Adipocyte (in vitro differentiated cells): ENCODE results near the gene UGT3A2.
"Not testable (repeated sequence)": the region's sequence is repeated elsewhere in the genome, so short reads cannot be mapped to it uniquely, and the experiment has no call there.

ENCODE experiments used
- DNase-seq: peaks from one replicate; pipeline ENCODE4 v3.0.0-alpha.2; 2015; ENCODE audit warnings: low read depth
- H3K27me3 ChIP-seq: replicated peaks from 2 replicates; pipeline ENCODE4 v1.7.0; 2013; ENCODE audit warnings: mild to moderate bottlenecking, low read length, moderate library complexity; ENCODE audit not compliant: control insufficient read depth, insufficient read depth
- H3K36me3 ChIP-seq: 2 replicates; pipeline ENCODE4 v1.7.0; 2013; ENCODE audit warnings: low read length, mild to moderate bottlenecking, moderate library complexity; ENCODE audit not compliant: control insufficient read depth, insufficient read depth, severe bottlenecking
- H3K4me1 ChIP-seq: 2 replicates; pipeline ENCODE4 v1.7.0; 2013; ENCODE audit warnings: mild to moderate bottlenecking, low read length, moderate library complexity; ENCODE audit not compliant: control insufficient read depth, insufficient read depth
- H3K4me3 ChIP-seq: 2 replicates; pipeline ENCODE4 v1.7.0; 2013; ENCODE audit warnings: mild to moderate bottlenecking, low read length, moderate library complexity
- H3K9ac ChIP-seq: 2 replicates; pipeline ENCODE4 v1.7.0; 2013; ENCODE audit warnings: mild to moderate bottlenecking, low read length, moderate library complexity
- H3K9me3 ChIP-seq: 2 replicates; pipeline ENCODE4 v1.7.0; 2013; ENCODE audit warnings: mild to moderate bottlenecking, low read length, moderate library complexity; ENCODE audit not compliant: control insufficient read depth

The UGT3A2 gene

DNA sequence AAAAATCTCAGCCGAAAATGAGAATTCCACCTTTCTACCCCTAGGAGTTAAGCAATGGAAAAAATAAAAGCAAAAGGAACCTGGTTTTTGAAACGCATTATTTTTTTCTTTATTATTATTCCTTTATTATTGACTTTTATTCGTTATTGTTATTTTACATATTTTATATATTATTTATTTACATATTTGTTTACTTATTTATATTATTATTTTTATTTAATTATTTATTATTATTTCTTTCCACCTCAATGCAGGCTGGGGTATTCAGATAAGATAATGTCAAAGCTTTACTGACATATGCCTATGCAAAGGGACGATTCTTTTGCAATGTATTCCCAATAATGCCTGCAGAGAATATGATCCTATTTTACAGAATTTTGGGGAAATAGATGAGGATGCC, 16.7 kb downstream of the UGT3A2 start:
- DNase-seq = no peak
- Histone ChIP-seq H3K4me1 (no peaks in the 10 kb centered on the region), H3K27me3 (peaks cover 4% of the 10 kb centered on the region), H3K9me3 (no peaks in the 10 kb centered on the region), H3K9ac (no peak overlapping the region), H3K36me3 (no peaks in the 10 kb centered on the region), H3K4me3 (no peak overlapping the region)

DNA sequence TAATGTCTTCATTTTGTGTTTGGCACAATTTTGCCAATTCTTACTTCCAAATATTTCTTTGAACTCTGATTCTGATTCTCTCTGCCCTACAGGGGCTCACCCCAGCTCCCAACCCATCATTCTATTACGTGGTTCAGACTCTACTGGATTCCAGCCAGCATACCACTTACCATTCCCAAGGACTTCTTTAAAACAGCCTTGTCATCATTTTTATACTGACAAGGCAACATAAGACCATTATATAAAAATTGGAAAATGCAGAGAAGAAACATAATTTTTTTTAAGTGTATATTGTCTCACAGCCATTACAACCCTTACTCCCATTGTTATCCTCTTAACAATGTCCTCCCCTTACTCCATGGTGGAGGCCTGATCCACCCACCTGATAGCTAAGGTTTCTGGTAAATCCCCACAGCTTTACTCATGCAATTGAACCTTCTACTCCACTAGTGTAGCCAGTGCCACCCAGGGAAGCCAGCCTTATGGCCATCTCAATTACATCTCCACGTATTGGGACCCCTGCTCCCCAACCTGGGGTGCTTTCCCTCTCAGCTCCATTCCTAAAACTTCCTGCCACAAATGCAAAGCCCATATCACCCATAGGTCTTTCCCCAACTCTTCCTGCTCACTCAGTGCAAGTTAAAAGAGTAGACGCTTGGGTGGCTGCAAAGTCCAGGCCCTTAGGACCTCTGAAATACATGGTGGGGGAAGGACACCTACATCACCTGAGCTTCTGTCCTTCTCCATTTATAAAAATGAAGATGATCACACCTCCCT, 19.1 kb downstream of the UGT3A2 start:
- Histone ChIP-seq H3K9me3 (no peaks in the 10 kb centered on the region), H3K9ac (no peak overlapping the region), H3K27me3 (peaks cover 4% of the 10 kb centered on the region), H3K4me3 (no peak overlapping the region), H3K36me3 (no peaks in the 10 kb centered on the region), H3K4me1 (no peaks in the 10 kb centered on the region)
- DNase-seq = no peak

DNA sequence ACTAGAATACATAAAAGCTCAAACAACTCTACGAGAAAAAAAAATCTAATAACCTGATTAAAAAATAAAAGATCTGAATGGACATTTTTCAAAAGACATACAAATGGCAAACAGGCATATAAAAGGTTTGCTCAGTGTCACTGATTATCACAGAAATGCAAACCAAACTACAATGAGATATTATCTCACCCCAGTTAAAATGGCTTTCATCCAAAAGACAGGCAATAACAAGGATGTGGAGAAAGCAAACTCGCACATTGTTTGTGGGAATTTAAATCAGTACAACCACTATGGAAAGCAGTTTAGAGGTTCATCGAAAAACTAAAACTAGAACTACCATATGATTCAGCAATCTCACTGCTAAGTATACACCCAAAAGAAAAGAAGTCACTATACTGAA, 20.8 kb downstream of the UGT3A2 start:
- no peaks in the 10 kb centered on the region for H3K36me3 ChIP-seq
- H3K9ac ChIP-seq = no peak overlapping the region
- no peak overlapping the region for H3K4me3 ChIP-seq
- H3K9me3 ChIP-seq = no peaks in the 10 kb centered on the region
- no peaks in the 10 kb centered on the region for H3K4me1 ChIP-seq
- no peak for DNase-seq
- peaks cover 4% of the 10 kb centered on the region for H3K27me3 ChIP-seq

DNA sequence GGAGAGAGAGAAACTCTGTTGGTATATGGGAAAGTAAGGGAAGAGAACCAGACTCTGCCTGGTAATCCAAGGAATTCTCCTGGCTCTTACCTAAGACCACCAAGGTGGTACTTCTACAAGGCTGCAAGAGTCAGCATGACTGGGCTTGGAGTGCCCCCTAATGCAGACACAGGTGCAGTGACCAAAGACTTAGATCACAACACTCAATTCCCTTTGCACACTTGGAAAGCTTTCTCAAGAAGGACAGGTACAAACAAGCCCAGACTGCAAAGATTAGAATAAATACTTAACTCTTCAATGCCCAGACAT, 25.2 kb downstream of the UGT3A2 start:
- H3K27me3 ChIP-seq = peaks cover 23% of the 10 kb centered on the region
- DNase-seq = no peak
- H3K9ac ChIP-seq = no peak overlapping the region
- H3K36me3 ChIP-seq = no peaks in the 10 kb centered on the region
- no peak overlapping the region for H3K4me3 ChIP-seq
- no peaks in the 10 kb centered on the region for H3K9me3 ChIP-seq
- no peaks in the 10 kb centered on the region for H3K4me1 ChIP-seq

GRCh38 chr5:36040651-36041536, 25.8 kb downstream of the UGT3A2 start:
- Histone ChIP-seq H3K9me3 (peaks cover under 1% of the 10 kb centered on the region), H3K27me3 (peaks cover 23% of the 10 kb centered on the region), H3K9ac (no peak overlapping the region), H3K4me3 (no peak overlapping the region), H3K36me3 (no peaks in the 10 kb centered on the region), H3K4me1 (no peaks in the 10 kb centered on the region)
- no peak for DNase-seq

DNA sequence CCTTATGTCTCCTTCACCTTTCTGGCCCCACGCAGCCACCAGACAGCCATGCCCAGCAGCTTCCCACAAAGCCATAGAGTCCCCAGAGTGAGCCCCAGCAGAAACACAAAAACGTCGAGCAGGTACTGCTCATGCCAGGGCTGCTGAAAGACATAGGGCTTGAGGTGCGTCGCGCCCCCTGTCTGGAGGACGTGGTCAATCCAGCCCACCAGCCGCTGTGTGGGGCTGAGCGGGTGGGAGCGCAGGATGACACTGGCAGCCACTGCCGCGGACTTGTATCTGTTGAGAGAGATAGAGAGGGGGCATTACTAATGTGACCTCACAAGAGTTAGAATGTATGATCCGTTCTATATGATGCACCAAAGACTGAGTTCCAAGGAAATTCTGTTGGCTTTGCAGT, 31.0 kb downstream of the UGT3A2 start:
- no peaks in the 10 kb centered on the region for H3K4me1 ChIP-seq
- peaks cover 3% of the 10 kb centered on the region for H3K9me3 ChIP-seq
- H3K9ac ChIP-seq = no peak overlapping the region
- no peak overlapping the region for H3K4me3 ChIP-seq
- DNase-seq = no peak
- no peaks in the 10 kb centered on the region for H3K36me3 ChIP-seq
- peaks cover 24% of the 10 kb centered on the region for H3K27me3 ChIP-seq

GRCh38 chr5:36034536-36035134, 32.0 kb downstream of the UGT3A2 start:
- peaks cover 28% of the 10 kb centered on the region for H3K27me3 ChIP-seq
- H3K9ac ChIP-seq, H3K4me1 ChIP-seq: not testable (repeated sequence)

GRCh38 chr5:36033486-36033885, 33.2 kb downstream of the UGT3A2 start:
- DNase-seq = no peak
- peaks cover 11% of the 10 kb centered on the region for H3K4me1 ChIP-seq
- no peak overlapping the region for H3K9ac ChIP-seq
- peaks cover 3% of the 10 kb centered on the region for H3K9me3 ChIP-seq
- H3K36me3 ChIP-seq = no peaks in the 10 kb centered on the region
- peaks cover 20% of the 10 kb centered on the region for H3K27me3 ChIP-seq
- no peak overlapping the region for H3K4me3 ChIP-seq

More at GRCh38 chr5:36034536-36035134, 32.0 kb downstream of the UGT3A2 start:
- not testable (repeated sequence) for H3K36me3 ChIP-seq, H3K4me3 ChIP-seq, H3K9me3 ChIP-seq, DNase-seq

GRCh38 chr5:36033047-36033446, 33.6 kb downstream of the UGT3A2 start:
- Histone ChIP-seq H3K36me3 (no peaks in the 10 kb centered on the region), H3K27me3 (peaks cover 18% of the 10 kb centered on the region), H3K9me3 (peaks cover 3% of the 10 kb centered on the region), H3K4me3 (no peak overlapping the region), H3K9ac (no peak overlapping the region), H3K4me1 (peaks cover 14% of the 10 kb centered on the region)
- DNase-seq = no peak

GRCh38 chr5:36031223-36031622, 35.5 kb downstream of the UGT3A2 start:
- H3K9me3 ChIP-seq = peaks cover 3% of the 10 kb centered on the region
- no peak for DNase-seq

GRCh38 chr5:36029914-36030313, 36.8 kb downstream of the UGT3A2 start:
- no peaks in the 10 kb centered on the region for H3K36me3 ChIP-seq
- no peak overlapping the region for H3K9ac ChIP-seq
- H3K4me3 ChIP-seq = no peak overlapping the region
- H3K27me3 ChIP-seq = peaks cover 10% of the 10 kb centered on the region
- no peak for DNase-seq
- peaks cover 17% of the 10 kb centered on the region for H3K4me1 ChIP-seq
- H3K9me3 ChIP-seq = no peaks in the 10 kb centered on the region

More at GRCh38 chr5:36031223-36031622, 35.5 kb downstream of the UGT3A2 start:
- Histone ChIP-seq H3K4me1 (peaks cover 17% of the 10 kb centered on the region), H3K9ac (no peak overlapping the region), H3K4me3 (no peak overlapping the region), H3K36me3 (no peaks in the 10 kb centered on the region), H3K27me3 (peaks cover 10% of the 10 kb centered on the region)
